ENCODE results near the gene CLEC10A. TPM values are rescaled to one million over a fixed set of nuclear protein-coding genes. Genes with fewer than 3 reads are reported as not detected.
A peak's percentile ranks its signal among the peaks of the same experiment; 100 is the strongest.

The CLEC10A gene
- total and polyA plus RNA-seq, 10 of the 15 experiments (the other 5 are each of a cell fraction or from before 2014, with no cell fraction given): not detected

GRCh38 chr17:7083592-7083991 lies 3.5 kb upstream of the CLEC10A start:
- CTCF ChIA-PET: no interaction called here
- Histone ChIP-seq H3K4me2 (ENCODE audit: control insufficient read depth, insufficient read depth) (no peak overlapping the region), H3K4me1 (ENCODE audit: control insufficient read depth, insufficient read depth, low read length) (no peaks in the 10 kb centered on the region), H3K36me3 (ENCODE audit: control insufficient read depth in 2 of 2, insufficient read depth in 2 of 2, low read length in 1 of 2) (no peaks in the 10 kb centered on the region), H3K9me3 (replicated peaks; ENCODE audit: control insufficient read depth, insufficient read depth, low read length) (no peaks in the 10 kb centered on the region), H3K79me2 (ENCODE audit: control insufficient read depth, insufficient read depth, low read length) (no peaks in the 10 kb centered on the region), H3K27me3 (replicated peaks in 1 of 2; ENCODE audit: control insufficient read depth in 2 of 2, insufficient read depth in 2 of 2, low read length in 1 of 2) (no peaks in the 10 kb centered on the region), H4K20me1 (ENCODE audit: control insufficient read depth, insufficient read depth) (no peaks in the 10 kb centered on the region), H3K9ac (ENCODE audit: control insufficient read depth, insufficient read depth, low read length) (no peak overlapping the region), H3K4me3 (no peak overlapping the region), H3K27ac (ENCODE audit: control insufficient read depth, insufficient read depth) (no peak overlapping the region), H2AFZ (ENCODE audit: control insufficient read depth, low read depth, low read length) (no peak overlapping the region)
- intact Hi-C loops (cut with micrococcal nuclease; ENCODE audit: unreplicated experiment) (no loop called here), in situ Hi-C loops (cut with MboI) (no loop called here)
- 17% methylated on average over 4 of the region's 4 CpGs for WGBS (ENCODE audit: insufficient coverage, insufficient replicate concordance, low lambda C conversion rate, missing lambda C conversion rate)
- TF ChIP-seq, protein P1, sequence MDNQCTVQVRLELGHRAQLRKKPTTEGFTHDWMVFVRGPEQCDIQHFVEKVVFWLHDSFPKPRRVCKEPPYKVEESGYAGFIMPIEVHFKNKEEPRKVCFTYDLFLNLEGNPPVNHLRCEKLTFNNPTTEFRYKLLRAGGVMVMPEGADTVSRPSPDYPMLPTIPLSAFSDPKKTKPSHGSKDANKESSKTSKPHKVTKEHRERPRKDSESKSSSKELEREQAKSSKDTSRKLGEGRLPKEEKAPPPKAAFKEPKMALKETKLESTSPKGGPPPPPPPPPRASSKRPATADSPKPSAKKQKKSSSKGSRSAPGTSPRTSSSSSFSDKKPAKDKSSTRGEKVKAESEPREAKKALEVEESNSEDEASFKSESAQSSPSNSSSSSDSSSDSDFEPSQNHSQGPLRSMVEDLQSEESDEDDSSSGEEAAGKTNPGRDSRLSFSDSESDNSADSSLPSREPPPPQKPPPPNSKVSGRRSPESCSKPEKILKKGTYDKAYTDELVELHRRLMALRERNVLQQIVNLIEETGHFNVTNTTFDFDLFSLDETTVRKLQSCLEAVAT (IDR thresholded peaks at IDR 0.05): no peak
- RAD21 ChIA-PET (ENCODE audit: unreplicated experiment): no interaction called here
- SMC1A ChIA-PET (ENCODE audit: uncharacterized antibody, unreplicated experiment): no interaction called here
- no peak for ATAC-seq
- BruUV-seq (replicated peaks): no TSS peak
- no peak for DNase-seq (ENCODE audit: low read depth, low spot score)
- POLR2A ChIA-PET: no interaction called here
- FAIRE-seq: no peak

DNA sequence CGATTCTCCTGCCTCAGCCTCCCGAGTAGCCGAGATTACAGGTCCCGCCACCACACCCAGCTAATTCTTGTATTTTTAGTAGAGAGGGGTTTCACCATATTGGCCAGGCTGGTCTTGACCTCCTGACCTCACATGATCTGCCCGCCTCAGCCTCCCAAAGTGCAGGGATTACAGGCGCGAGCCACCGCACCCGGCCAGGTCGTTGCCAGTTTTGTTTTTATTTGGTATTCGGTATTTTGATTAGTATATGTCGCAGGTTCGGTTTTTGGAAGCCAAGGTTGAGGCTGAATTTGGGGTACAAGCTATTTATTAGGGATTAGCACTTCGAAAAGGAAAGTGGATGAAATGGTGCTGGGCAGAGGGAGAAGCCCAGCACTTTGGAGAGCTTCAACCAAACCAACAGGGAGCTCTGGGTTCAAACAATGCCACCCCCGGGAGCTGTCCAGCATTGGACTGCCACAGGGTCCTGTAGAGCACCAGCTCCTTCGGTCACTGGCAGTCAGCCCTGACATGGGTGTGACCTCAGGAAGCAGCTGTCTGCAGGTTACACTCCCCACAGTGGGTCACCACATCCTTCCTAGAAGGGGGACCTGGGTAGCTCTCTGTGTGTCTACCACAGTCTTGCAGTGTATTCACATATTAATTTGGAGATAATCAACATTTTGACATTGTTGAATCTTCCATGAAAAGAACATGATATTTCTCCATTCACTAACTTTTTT lies 1.5 kb upstream of the CLEC10A start:
- SMC1A ChIA-PET (ENCODE audit: uncharacterized antibody, unreplicated experiment): interaction anchor here (1.1 to 1.3 kb wide), 2 partner anchors 18 to 51 kb away, joined by 3 read pairs; no protein-coding TSS in a partner anchor
- no peak overlapping the region for H3K9ac ChIP-seq (ENCODE audit: control insufficient read depth, insufficient read depth, low read length)
- H3K4me2 ChIP-seq (ENCODE audit: control insufficient read depth, insufficient read depth): no peak overlapping the region
- no peaks in the 10 kb centered on the region for H3K79me2 ChIP-seq (ENCODE audit: control insufficient read depth, insufficient read depth, low read length)
- no peak overlapping the region for H3K4me3 ChIP-seq
- WGBS (ENCODE audit: insufficient coverage, insufficient replicate concordance, low lambda C conversion rate, missing lambda C conversion rate): 48% methylated on average over 16 of the region's 16 CpGs
- no peak overlapping the region for H2AFZ ChIP-seq (ENCODE audit: control insufficient read depth, low read depth, low read length)
- no peaks in the 10 kb centered on the region for H3K36me3 ChIP-seq (ENCODE audit: control insufficient read depth in 2 of 2, insufficient read depth in 2 of 2, low read length in 1 of 2)
- intact Hi-C loops (cut with micrococcal nuclease; ENCODE audit: unreplicated experiment) (no loop called here), in situ Hi-C loops (cut with MboI) (no loop called here)
- DNase-seq (ENCODE audit: low read depth, low spot score) (no peak), FAIRE-seq (no peak), ATAC-seq (peak; percentile 60)
- BruUV-seq (replicated peaks): no TSS peak
- RAD21 ChIA-PET (ENCODE audit: unreplicated experiment): interaction anchor here (0.7 kb wide), 1 partner anchor 35 kb away, joined by 3 read pairs; no protein-coding TSS in a partner anchor
- TF ChIP-seq, protein P2, sequence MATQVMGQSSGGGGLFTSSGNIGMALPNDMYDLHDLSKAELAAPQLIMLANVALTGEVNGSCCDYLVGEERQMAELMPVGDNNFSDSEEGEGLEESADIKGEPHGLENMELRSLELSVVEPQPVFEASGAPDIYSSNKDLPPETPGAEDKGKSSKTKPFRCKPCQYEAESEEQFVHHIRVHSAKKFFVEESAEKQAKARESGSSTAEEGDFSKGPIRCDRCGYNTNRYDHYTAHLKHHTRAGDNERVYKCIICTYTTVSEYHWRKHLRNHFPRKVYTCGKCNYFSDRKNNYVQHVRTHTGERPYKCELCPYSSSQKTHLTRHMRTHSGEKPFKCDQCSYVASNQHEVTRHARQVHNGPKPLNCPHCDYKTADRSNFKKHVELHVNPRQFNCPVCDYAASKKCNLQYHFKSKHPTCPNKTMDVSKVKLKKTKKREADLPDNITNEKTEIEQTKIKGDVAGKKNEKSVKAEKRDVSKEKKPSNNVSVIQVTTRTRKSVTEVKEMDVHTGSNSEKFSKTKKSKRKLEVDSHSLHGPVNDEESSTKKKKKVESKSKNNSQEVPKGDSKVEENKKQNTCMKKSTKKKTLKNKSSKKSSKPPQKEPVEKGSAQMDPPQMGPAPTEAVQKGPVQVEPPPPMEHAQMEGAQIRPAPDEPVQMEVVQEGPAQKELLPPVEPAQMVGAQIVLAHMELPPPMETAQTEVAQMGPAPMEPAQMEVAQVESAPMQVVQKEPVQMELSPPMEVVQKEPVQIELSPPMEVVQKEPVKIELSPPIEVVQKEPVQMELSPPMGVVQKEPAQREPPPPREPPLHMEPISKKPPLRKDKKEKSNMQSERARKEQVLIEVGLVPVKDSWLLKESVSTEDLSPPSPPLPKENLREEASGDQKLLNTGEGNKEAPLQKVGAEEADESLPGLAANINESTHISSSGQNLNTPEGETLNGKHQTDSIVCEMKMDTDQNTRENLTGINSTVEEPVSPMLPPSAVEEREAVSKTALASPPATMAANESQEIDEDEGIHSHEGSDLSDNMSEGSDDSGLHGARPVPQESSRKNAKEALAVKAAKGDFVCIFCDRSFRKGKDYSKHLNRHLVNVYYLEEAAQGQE (IDR thresholded peaks at IDR 0.05; ENCODE audit: low read depth, low read length): peak; percentile 80
- no peak for TF ChIP-seq ZZZ3 (IDR thresholded peaks at IDR 0.05; ENCODE audit: control insufficient read depth, insufficient read length, low read depth)
- TF ChIP-seq TCF12 (IDR thresholded peaks at IDR 0.05; ENCODE audit: low read depth, low read length): 0 out of 2 replicates have a peak, but pooled peaks have one; percentile 19
- peak; percentile 51; the same call in 1 of the 2 replicates for TF ChIP-seq RUNX3 (IDR thresholded peaks at IDR 0.05; ENCODE audit: low read length)
- TF ChIP-seq ASH2L (IDR thresholded peaks at IDR 0.05; ENCODE audit: borderline replicate concordance, low read depth): no peak
- POLR2A ChIA-PET: interaction anchor here (0.7 kb wide), 1 partner anchor 51 kb away, joined by 6 read pairs; no protein-coding TSS in a partner anchor
- no peaks in the 10 kb centered on the region for H3K9me3 ChIP-seq (replicated peaks; ENCODE audit: control insufficient read depth, insufficient read depth, low read length)
- no peaks in the 10 kb centered on the region for H3K4me1 ChIP-seq (ENCODE audit: control insufficient read depth, insufficient read depth, low read length)
- no peaks in the 10 kb centered on the region for H3K27me3 ChIP-seq (replicated peaks in 1 of 2; ENCODE audit: control insufficient read depth in 2 of 2, insufficient read depth in 2 of 2, low read length in 1 of 2)
- H3K27ac ChIP-seq (ENCODE audit: control insufficient read depth, insufficient read depth): no peak overlapping the region
- H4K20me1 ChIP-seq (ENCODE audit: control insufficient read depth, insufficient read depth): no peaks in the 10 kb centered on the region
- CTCF ChIA-PET: interaction anchor here (1.0 to 1.4 kb wide), 2 partner anchors 9 to 29 kb away, joined by 3 to 4 read pairs; no protein-coding TSS in a partner anchor
